Measurements from ENCODE around the gene PLCB1.
"Not testable (repeated sequence)": the region's sequence is repeated elsewhere in the genome, so short reads cannot be mapped to it uniquely, and the experiment has no call there.

Gene PLCB1

GRCh38 chr20:8130840-8131526, 1.1 kb upstream of the PLCB1 start:
- DNase-seq = no peak

DNA sequence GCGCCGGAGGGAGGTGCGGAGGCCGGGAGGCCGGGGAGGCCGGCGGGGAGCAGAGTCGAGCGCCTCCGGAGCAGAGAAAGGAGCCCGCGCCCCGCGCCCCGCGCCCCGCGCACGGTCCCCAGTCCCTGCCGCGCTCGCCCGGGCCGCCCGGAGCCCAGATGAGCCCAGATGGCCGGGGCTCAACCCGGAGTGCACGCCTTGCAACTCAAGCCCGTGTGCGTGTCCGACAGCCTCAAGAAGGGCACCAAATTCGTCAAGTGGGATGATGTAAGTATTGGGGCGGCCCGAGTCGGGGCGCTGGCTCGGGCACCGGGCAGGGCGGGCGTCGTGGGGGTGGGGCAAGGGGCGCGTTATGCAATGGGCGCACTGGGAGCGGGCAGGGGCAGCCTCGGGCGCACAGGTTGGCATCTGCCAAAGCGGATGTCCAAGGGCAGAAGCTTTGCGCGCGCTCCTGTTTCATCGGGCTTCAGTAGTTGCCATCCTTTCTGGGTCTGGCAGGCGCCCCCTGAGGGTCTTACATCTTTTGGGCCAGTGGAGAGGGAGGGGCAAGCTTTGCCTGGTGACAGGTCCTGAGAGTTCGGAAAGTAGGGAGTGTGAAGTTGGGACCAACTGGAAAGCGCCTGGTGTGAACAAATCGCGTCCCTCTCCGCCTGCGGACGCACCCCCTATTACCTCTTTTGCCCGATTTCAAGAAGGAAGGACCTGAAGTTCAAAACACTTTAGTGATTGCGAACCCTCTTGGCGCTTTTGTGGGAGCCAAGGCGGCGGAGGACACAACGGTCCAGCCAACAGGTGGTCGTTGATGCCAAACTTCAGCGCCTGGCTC, 631 bp downstream of the PLCB1 start:
- DNase-seq = no peak

- no peak for DNase-seq
Observed at GRCh38 chr20:8133310-8133768, 1.3 kb downstream of the PLCB1 start.

DNA sequence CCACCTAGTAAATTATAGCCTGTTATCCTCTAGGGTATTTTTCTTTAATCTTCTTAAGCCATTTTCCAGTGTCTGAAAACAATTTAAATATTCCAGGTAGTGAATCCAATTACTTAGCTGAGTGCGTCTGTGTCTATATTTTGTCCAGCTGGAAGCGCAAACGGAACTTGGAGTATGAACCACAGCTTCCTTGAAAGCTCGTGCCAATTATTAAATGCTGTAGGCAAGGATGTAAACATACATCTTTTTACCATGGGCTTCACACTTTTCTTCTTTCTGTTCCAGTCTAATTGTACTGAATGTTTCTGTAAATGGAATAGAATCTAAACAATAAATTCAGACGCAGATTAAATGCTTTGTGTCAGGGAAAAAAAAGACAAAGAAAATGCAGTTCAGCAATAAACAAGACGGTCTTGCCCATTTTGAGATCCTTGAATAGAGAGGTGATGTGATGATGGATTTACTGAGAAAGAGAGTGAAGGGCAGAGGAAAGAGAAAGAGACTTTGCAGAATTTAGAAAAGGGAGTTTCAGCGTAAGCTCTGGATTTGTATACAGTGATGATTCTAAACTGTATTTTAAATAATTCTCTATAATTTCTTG, 1.9 kb downstream of the PLCB1 start:
- no peak for DNase-seq

DNA sequence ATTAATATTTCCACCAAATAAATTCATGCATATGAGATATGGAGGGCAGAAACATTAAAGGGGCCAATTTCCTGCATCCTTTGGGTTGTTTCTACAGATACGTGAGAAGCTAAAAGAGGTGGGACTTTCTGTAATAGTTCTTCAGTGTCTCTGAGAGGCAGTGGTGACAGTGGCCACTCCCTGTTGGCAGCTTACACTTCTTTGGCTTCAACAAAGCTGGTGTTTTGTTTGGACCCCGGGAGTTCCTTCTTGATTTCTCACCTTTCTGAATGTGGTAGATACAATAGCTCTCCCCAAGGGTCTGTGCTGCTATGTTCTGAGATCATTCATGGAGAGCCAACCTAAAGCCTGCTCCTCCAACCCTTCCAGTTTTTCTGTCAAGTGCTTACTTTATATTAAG, 7.8 kb downstream of the PLCB1 start:
- DNase-seq = no peak

GRCh38 chr20:8143474-8143873, 11.4 kb downstream of the PLCB1 start:
- DNase-seq = no peak

GRCh38 chr20:8144282-8145245, 12.5 kb downstream of the PLCB1 start:
- no peak for DNase-seq

DNA sequence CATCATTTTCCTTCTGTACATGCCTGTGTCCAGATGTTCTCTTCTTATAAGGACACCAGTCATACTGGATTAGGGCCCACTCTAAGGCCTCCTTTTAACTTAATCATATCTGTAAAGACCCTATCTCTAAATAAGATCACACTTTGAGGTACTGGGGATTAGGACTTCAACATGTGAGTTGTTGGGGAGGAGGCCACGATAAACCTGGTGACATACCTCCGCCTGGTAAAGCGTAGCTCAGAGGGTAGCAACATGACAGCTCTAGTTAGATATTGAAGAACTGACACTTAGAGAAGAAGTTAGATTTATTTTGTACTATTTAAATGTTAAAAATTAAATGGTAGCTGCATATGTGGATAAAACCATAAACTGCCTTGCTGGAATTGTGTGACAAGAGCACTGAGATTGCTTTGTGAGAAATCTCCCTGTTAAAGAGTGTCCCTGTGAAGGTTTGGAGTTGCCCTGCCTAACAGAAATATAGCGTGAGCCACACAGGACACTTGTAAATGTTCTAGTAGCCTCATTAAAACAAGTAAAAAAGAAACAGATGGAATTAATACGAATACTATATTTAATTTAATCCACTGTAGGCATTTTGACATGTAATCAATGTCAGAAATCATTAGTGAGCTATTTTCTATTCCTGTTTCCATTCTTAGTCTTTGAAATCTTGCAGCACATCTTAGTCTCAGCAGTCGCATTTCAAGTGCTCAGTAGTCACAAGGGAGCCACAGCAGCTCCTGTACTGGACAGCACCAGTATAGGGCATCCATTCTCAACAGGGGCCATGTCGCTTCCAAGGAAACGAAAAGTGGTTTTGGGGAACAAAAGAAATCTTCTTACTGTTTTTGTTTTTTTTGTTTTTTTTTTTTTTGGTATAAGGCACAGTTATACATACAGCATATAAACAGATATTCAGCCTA, 13.4 kb downstream of the PLCB1 start:
- DNase-seq = no peak

DNA sequence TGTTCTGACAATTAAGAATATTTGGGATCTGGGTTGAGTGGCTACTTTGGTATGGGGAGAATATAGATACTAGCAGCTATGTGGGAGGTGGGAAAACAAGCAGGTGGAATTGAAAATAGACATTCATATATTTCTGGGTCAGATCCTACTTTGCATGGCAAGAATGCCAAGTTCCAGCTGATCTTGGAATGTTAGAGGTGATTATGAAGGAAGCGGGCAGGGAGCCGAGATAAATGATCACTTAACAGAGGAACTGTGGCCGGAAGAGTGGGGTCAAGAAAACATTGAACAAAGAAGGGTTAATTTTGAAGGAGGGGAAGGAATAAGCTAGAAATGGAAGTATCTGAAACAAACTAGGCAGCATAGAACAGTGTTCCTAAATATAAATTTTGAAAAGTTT, 15.4 kb downstream of the PLCB1 start:
- no peak for DNase-seq

GRCh38 chr20:8148501-8148900, 16.4 kb downstream of the PLCB1 start:
- no peak for DNase-seq

DNA sequence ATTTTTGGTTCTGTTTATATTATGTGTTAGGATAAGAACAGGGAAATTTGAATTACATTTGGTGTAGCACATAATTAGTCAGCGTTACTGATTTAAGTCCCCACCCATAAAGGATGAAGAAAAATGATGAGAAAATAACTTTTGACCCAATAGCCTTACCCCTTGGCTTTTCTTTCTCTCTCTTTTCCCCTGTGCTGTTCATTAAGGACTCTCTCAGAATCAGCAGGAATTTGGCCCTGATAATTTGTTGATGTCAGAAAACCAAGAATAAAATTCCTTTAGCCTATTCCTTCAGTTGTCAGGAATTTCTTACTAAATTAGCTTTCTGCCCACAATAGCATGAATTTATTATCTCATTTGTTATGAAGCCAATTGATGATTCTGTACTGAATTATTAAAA, 18.5 kb downstream of the PLCB1 start:
- no peak for DNase-seq

DNA sequence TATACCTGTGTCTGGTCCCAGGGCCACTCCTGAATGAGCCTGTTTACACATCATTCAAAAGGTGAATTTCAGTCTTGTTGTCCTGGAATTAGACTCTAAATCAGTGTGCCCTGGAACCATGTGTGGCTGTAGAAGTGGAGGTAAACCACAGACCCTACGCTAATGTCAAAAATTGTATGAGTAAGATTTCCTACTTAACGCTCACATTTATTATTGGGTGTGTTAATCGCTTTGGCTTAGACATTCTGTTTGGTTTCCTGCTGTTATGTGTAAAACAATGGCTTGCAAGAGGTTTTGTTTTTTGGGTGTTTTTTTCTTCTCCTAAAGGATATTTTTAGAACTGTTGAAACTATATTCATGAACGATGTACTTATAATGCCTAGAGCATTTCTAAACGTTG, 19.3 kb downstream of the PLCB1 start:
- peak; percentile 36 for DNase-seq

GRCh38 chr20:8152183-8152582, 20.1 kb downstream of the PLCB1 start:
- no peak for DNase-seq

DNA sequence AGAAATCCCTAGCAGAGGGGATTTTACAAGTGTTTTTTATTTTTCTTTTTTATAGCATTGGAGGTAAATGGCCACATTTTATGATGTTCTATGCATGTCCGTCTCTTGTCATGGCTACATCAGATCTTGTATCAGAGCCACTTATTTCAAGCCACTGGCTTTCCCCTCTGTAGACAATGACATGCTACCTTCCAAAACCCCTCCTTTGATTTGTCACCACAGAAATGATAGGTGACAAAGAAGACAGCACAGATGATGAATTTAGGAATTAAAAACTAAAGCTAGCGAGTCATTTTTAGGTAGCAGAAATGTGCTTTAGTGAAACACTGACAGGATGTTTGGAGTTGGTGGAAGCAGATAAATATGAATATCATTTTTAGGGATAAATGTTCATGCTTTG, 20.8 kb downstream of the PLCB1 start:
- no peak for DNase-seq

DNA sequence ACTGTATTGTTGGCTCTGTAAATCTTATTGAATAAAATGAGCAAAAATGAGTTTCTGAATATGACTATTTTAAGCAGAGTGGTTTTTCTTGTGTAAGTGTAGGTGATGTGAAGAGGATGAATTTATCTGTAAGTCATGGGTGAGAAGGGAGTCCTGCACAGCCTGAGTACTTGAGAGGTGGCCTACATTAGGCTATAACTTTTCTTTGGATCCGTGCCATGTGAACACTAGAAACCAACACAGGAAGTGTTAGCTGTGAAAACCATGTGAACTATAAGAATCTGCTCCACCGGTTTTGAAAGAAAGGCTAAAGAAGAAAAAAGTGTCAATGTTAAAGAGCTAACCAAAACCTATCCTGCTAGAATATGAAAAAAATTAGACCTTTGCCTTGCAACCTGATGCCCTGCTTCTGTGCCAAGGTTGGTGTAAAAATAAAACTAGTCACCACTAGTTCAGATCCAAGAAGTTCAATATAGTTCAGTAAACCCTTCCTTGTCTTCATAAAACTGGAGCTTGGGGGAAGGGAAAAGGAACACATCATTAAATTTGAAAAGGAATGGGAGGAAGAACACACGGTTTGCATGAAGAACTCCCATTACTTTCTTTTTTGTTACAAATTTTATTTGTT, 21.3 kb downstream of the PLCB1 start:
- DNase-seq = peak; percentile 49

DNA sequence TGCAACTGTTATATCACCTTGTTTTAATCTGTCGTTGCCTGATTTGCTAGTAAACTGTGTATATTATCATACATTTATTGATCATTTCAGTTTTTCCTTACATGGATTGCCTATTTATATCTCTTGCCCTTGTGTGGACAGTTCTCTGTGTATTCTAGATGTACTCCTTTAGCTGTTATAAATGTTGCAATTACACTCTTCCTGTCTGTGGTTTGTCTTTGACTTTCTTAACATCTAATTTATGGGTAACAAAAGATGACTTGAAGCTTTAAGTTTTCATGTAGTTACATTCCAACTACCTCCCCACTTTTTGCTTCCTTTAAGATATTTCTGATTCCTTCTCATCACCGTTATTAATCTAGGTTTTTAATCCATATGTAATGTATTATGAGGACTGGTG, 22.6 kb downstream of the PLCB1 start:
- no peak for DNase-seq

- DNase-seq = no peak
Observed at GRCh38 chr20:8155229-8155628, 23.2 kb downstream of the PLCB1 start.

DNA sequence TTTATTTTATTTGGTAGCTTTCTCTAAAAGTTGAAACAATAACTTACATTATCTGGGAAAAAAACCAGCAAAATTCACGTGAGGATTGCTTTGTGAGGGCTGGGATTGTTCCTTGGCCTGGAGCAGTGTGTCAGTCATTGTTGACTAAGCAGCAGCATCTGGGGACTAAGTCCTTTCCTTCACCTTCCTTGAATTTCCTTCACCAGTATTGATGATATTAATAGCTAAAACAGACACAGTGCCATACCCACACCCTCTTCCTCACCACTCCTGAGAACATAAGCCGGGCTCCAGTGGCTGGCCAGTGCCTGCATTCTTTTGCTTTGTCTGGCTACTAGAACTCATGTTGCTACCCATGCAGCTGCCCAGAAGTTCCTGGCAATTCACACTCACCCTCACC, 23.7 kb downstream of the PLCB1 start:
- DNase-seq = no peak

DNA sequence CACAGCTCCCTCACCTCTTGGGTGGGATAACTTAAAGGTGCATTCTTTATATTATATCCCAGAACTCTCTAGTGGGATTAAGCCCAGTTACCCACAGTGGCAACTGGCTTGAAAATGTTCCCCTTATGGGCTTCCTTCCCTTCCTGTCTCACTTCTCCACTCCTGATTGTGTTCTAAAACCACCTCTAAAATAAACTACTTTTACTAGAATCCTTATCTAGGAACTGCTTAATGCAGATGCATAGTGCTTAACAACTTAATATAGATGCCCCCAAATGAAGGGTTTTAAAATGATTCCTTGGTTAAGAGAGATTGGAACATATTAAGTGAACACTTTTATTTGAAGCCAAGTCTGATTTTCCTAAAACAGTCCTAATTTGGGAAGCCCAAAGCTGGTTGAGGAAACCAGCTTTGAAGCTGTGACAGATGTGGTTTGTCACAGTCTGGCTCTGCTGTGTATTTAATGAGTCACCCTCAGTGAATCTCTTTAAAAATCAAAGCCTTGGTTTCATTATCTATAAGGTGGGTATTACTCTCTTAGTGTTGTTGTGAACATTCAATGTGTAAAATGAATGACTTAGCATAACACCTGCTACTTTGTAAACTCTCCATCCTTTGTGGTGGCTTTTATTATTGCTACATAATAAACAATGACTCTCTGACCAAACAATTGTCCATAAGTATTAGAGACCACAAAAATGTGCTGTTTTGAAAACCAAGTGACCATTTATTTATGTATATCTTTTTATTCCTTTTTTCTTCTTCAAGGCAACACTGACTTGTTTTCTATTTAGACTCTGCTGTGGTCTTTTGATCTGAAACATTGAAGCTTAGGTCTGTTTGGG, 24.4 kb downstream of the PLCB1 start:
- DNase-seq = peak; percentile 89

DNA sequence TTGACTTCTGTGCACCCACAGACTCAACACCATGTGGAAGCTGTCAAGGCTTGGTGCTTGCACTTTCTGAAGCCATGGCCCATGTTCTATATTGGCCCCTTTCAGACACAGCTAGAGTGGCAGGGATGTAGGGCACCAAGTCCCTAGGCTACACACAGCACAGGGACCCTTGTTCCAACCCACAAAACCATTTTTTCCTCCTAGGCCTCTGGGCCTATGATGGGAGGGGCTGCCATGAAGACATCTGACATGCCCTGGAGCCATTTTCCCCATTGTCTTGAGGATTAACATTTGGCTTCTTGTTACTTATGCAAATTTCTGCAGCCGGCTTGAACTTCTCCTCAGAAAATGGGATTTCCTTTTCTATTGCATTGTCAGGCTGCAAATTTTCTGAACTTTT, 27.2 kb downstream of the PLCB1 start:
- DNase-seq = not testable (repeated sequence)
